Stimulated activated CD4-positive, alpha-beta T cell treated with anti-CD3 and anti-CD28 coated beads, Interleukin-4, amount 100 ng/mL, for 24 hours (primary cell): Measurements from ENCODE around the gene TDP2.
A peak's percentile ranks its signal among the peaks of the same experiment; 100 is the strongest.

ENCODE experiments used
- DNase-seq: peaks from one replicate; pipeline ENCODE4 v3.0.0-alpha.2; 2020

TDP2 gene

GRCh38 chr6:24666641-24667377 is at the start of gene TDP2, which contains the start of gene ACOT13:
Gene TDP2, minus strand, starts transcription at chr6:24666899. Its CDS starts 37 bp downstream, at chr6:24666862.
Gene ACOT13, plus strand, starts transcription at chr6:24667077. Its CDS starts 187 bp downstream, at chr6:24667264.
- DNase-seq = peak; percentile 96

GRCh38 chr6:24710519-24711303 is 44.0 kb upstream of the TDP2 start:
- no peak for DNase-seq

- no peak for DNase-seq
Observed at GRCh38 chr6:24709014-24709711, 42.5 kb upstream of the TDP2 start.

GRCh38 chr6:24708612-24709011 is 41.9 kb upstream of the TDP2 start:
- DNase-seq = no peak

GRCh38 chr6:24704468-24704867 is 37.8 kb upstream of the TDP2 start:
- no peak for DNase-seq

- DNase-seq = no peak
Observed at GRCh38 chr6:24702720-24703282, 36.1 kb upstream of the TDP2 start.

- DNase-seq = no peak
Observed at GRCh38 chr6:24699521-24700359, 33.0 kb upstream of the TDP2 start.

- no peak for DNase-seq
Observed at GRCh38 chr6:24696097-24696496, 29.4 kb upstream of the TDP2 start.

- DNase-seq = peak; percentile 36
Observed at GRCh38 chr6:24695635-24696034, 28.9 kb upstream of the TDP2 start.

- no peak for DNase-seq
Observed at GRCh38 chr6:24694198-24694597, 27.5 kb upstream of the TDP2 start.

GRCh38 chr6:24692848-24693592 is 26.3 kb upstream of the TDP2 start:
- DNase-seq = no peak

GRCh38 chr6:24692415-24692814 is 25.7 kb upstream of the TDP2 start:
- DNase-seq = no peak

GRCh38 chr6:24692003-24692402 is 25.3 kb upstream of the TDP2 start:
- DNase-seq = no peak

GRCh38 chr6:24691550-24691949 is 24.9 kb upstream of the TDP2 start:
- DNase-seq = no peak

GRCh38 chr6:24690593-24690992 is 23.9 kb upstream of the TDP2 start:
- no peak for DNase-seq

- no peak for DNase-seq
Observed at GRCh38 chr6:24689964-24690363, 23.3 kb upstream of the TDP2 start.

- no peak for DNase-seq
Observed at GRCh38 chr6:24686946-24687345, 20.2 kb upstream of the TDP2 start.

GRCh38 chr6:24686408-24686807 is 19.7 kb upstream of the TDP2 start:
- no peak for DNase-seq

GRCh38 chr6:24683297-24684296 is 16.9 kb upstream of the TDP2 start:
- DNase-seq = no peak

- DNase-seq = no peak
Observed at GRCh38 chr6:24680582-24680981, 13.9 kb upstream of the TDP2 start.
